Right cardiac atrium (tissue), 5 donors: ENCODE data around the gene ZNF821. TPM values are rescaled to one million over a fixed set of nuclear protein-coding genes. Genes with fewer than 3 reads are reported as not detected.

Experiments
- polyA plus RNA-seq: library from polyadenylated mRNA; stranded (reverse); fragments of 200-250 nt; gene quantifications from one replicate; pipeline ENCODE4 v1.2.3, GENCODE V29; 2013
- total RNA-seq, 4 donors: library from RNA; stranded (reverse); fragmentation: NEBNext Ultra II Directional; extraction: Animal tissue kit (Norgen Biotek cat#: 25700); gene quantifications; one replicate each; pipeline ENCODE4 v1.2.1, GENCODE V29; 2021
- donor health status: healthy with polysubstance abuse.
- donor health status: DM: no; HTN: yes; CAD: no.
- donor health status: DM: no; HTN: no; CAD: no.
- donor health status: DM: no; HTN: yes; CAD: no; lungs with severe emphysema.
- donor health status: DM: yes; HTN: yes; CAD: no.

Gene ZNF821
- total and polyA plus RNA-seq, 5 donors = 5.0 to 8.5 (median 6.4) TPM

Other genes with a start within 250 kb of the ZNF821 start
- gene PHLPP2, start 159.5 kb downstream of the ZNF821 start, total RNA-seq = 1 to 10 TPM; 6.1 to 6.8 (median 6.5) TPM
- 1.9 TPM for gene PHLPP2, start 159.5 kb downstream of the ZNF821 start, polyA plus RNA-seq
- 10 to 100 TPM; 36.2 to 47.8 (median 37.8) TPM for gene AP1G1, start 75.3 kb downstream of the ZNF821 start, total RNA-seq
- 11.2 TPM for gene AP1G1, start 75.3 kb downstream of the ZNF821 start, polyA plus RNA-seq
- gene ATXN1L, start 38.2 kb downstream of the ZNF821 start, total RNA-seq = 10 to 100 TPM; 16.2 to 20.1 (median 17.1) TPM
- 8.7 TPM for gene ATXN1L, start 38.2 kb downstream of the ZNF821 start, polyA plus RNA-seq
- gene IST1, start 11.3 kb upstream of the ZNF821 start, total RNA-seq = 100 to 1,000 TPM; 128 to 148 (median 139) TPM
- 89.5 TPM for gene IST1, start 11.3 kb upstream of the ZNF821 start, polyA plus RNA-seq
- 1 to 10 TPM in 1 of 4 donors, under 1 TPM in 3; 0.26 to 1.1 (median 0.44) TPM for gene PKD1L3, start 116.2 kb upstream of the ZNF821 start, total RNA-seq
- gene PKD1L3, start 116.2 kb upstream of the ZNF821 start, polyA plus RNA-seq = 0.18 TPM
- 10 to 100 TPM; 44.1 to 55.7 (median 47.4) TPM for gene DHODH, start 124.6 kb upstream of the ZNF821 start, total RNA-seq
- 38.9 TPM for gene DHODH, start 124.6 kb upstream of the ZNF821 start, polyA plus RNA-seq
- gene HP, start 170.3 kb upstream of the ZNF821 start, total RNA-seq = 100 to 1,000 TPM in 1 of 4 donors, 10 to 100 TPM in 2, 1 to 10 TPM in 1; 3.1 to 103 (median 36.3) TPM
- 13.2 TPM for gene HP, start 170.3 kb upstream of the ZNF821 start, polyA plus RNA-seq
- gene HPR, start 179.0 kb upstream of the ZNF821 start, total RNA-seq = 10 to 100 TPM; 13.2 to 25.3 (median 15.8) TPM
- 38.7 TPM for gene HPR, start 179.0 kb upstream of the ZNF821 start, polyA plus RNA-seq
- 1 to 10 TPM; 4.5 to 7.9 (median 5.4) TPM for gene TXNL4B, start 209.4 kb upstream of the ZNF821 start, total RNA-seq
- gene TXNL4B, start 209.4 kb upstream of the ZNF821 start, polyA plus RNA-seq = 5.0 TPM
- 10 to 100 TPM; 37.2 to 45.9 (median 43.1) TPM for gene DHX38, start 209.7 kb upstream of the ZNF821 start, total RNA-seq
- gene DHX38, start 209.7 kb upstream of the ZNF821 start, polyA plus RNA-seq = 27.7 TPM